HEK293 (cell line): ENCODE results near the gene IGSF3.
"Not testable (repeated sequence)": the region's sequence is repeated elsewhere in the genome, so short reads cannot be mapped to it uniquely, and the experiment has no call there.

ENCODE experiments used
- CTCF ChIP-seq: fragments of 450-650 bp; formaldehyde crosslinking; IDR thresholded peaks from 2 replicates; pipeline ENCODE4 v1.5.1; 2016; ENCODE audit warnings: missing biosample characterization, missing genetic modification characterization
- KLF10 ChIP-seq: fragments of 450-650 bp; IDR thresholded peaks from 2 replicates; pipeline ENCODE4 v1.5.1; 2018; ENCODE audit warnings: missing biosample characterization, mild to moderate bottlenecking, missing genetic modification characterization
- KLF9 ChIP-seq: fragments of 450-650 bp; formaldehyde crosslinking; IDR thresholded peaks from 2 replicates; pipeline ENCODE4 v1.5.1; 2016; ENCODE audit warnings: missing biosample characterization, missing genetic modification characterization, low read depth
- ZBTB49 ChIP-seq: fragments of 450-650 bp; formaldehyde crosslinking; IDR thresholded peaks from 2 replicates; pipeline ENCODE4 v1.5.1; 2016; ENCODE audit warnings: missing biosample characterization, missing genetic modification characterization, low read depth
- ZNF114 ChIP-seq: fragments of 450-650 bp; formaldehyde crosslinking; IDR thresholded peaks from 2 replicates; pipeline ENCODE4 v1.5.0; 2017; ENCODE audit warnings: missing biosample characterization, missing genetic modification characterization
- ZNF48 ChIP-seq: fragments of 450-650 bp; formaldehyde crosslinking; IDR thresholded peaks from 2 replicates; pipeline ENCODE4 v1.5.1; 2016; ENCODE audit warnings: missing biosample characterization, missing genetic modification characterization
- ZNF830 ChIP-seq: fragments of 450-650 bp; IDR thresholded peaks from 2 replicates; pipeline ENCODE4 v1.5.0; 2018; ENCODE audit warnings: missing biosample characterization, missing genetic modification characterization, low read depth, mild to moderate bottlenecking, moderate library complexity

- not testable (repeated sequence) for TF ChIP-seq ZNF114 (tag by site-specific recombination); ZBTB49 (tag by site-specific recombination); KLF10 (tag by site-specific recombination); CTCF (tag by site-specific recombination); KLF9; ZNF830 (tag by site-specific recombination); ZNF48
Measured at GRCh38 chr1:116595065-116595840, 72.3 kb downstream of the IGSF3 start.
